ENCODE data around the gene ASIC1.

DNA sequence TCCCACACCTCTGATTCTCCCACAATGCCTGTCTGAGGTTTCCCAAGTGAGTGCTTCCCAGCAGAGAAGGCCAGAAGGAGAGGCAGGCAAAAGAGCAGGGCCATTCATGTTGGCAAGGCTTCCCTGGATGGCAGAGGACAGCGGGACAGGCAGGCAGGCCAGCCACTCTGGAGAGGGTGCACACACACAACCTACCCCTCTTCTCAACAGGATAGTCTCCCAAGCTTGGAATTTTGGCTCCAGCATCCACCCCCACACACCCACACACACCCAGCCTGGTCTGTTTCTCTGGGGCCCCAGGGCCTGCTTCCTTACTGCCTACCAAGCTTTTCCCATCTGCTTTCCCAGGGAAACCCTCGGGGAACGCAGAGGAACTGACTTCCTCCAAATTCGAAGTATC, 16.7 kb upstream of the ASIC1 start:
- TF ChIP-seq EZH2phosphoT487 (conservative IDR thresholded peaks at IDR 0.05; ENCODE audit: low read length) = no peak
- TF ChIP-seq, protein P1, sequence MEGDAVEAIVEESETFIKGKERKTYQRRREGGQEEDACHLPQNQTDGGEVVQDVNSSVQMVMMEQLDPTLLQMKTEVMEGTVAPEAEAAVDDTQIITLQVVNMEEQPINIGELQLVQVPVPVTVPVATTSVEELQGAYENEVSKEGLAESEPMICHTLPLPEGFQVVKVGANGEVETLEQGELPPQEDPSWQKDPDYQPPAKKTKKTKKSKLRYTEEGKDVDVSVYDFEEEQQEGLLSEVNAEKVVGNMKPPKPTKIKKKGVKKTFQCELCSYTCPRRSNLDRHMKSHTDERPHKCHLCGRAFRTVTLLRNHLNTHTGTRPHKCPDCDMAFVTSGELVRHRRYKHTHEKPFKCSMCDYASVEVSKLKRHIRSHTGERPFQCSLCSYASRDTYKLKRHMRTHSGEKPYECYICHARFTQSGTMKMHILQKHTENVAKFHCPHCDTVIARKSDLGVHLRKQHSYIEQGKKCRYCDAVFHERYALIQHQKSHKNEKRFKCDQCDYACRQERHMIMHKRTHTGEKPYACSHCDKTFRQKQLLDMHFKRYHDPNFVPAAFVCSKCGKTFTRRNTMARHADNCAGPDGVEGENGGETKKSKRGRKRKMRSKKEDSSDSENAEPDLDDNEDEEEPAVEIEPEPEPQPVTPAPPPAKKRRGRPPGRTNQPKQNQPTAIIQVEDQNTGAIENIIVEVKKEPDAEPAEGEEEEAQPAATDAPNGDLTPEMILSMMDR (IDR thresholded peaks at IDR 0.05; ENCODE audit: insufficient read depth, low read length, poor library complexity, severe bottlenecking) = no peak

All from SU-DHL-6 (cell line).